Activated naive CD4-positive, alpha-beta T cell treated with anti-CD3 and anti-CD28 coated beads, Interleukin-2, amount 10 ng/mL, durations not matched to agents 7 days and 5 days (primary cell): ENCODE data around the gene FBXW11.

Experiments
- CTCF ChIA-PET: fragments of 350-600 bp; sonication (Branson Sonifier 250); formaldehyde crosslinking; loops from one replicate; lab custom pipeline; 2021; ENCODE audit warnings: antibody characterized with exemption; lab: Charles Lee
- DNase-seq: peaks from one replicate; pipeline ENCODE4 v3.0.0-alpha.2; 2020
- H3K27ac Mint-ChIP-seq: one replicate; pipeline ENCODE4 v1.8.0; 2021; ENCODE audit warnings: mild to moderate bottlenecking, moderate library complexity, mixed read lengths
- H3K27me3 Mint-ChIP-seq: one replicate; pipeline ENCODE4 v1.8.0; 2021; ENCODE audit warnings: mild to moderate bottlenecking, mixed read lengths
- H3K36me3 Mint-ChIP-seq: one replicate; pipeline ENCODE4 v1.8.0; 2021; ENCODE audit warnings: mixed read lengths
- H3K4me1 Mint-ChIP-seq: one replicate; pipeline ENCODE4 v1.8.0; 2021; ENCODE audit warnings: mixed read lengths
- H3K4me3 Mint-ChIP-seq: one replicate; pipeline ENCODE4 v1.8.0; 2021; ENCODE audit warnings: mild to moderate bottlenecking, moderate library complexity, mixed read lengths
- H3K9me3 Mint-ChIP-seq: one replicate; pipeline ENCODE4 v1.8.0; 2021; ENCODE audit warnings: mixed read lengths

FBXW11 gene

DNA sequence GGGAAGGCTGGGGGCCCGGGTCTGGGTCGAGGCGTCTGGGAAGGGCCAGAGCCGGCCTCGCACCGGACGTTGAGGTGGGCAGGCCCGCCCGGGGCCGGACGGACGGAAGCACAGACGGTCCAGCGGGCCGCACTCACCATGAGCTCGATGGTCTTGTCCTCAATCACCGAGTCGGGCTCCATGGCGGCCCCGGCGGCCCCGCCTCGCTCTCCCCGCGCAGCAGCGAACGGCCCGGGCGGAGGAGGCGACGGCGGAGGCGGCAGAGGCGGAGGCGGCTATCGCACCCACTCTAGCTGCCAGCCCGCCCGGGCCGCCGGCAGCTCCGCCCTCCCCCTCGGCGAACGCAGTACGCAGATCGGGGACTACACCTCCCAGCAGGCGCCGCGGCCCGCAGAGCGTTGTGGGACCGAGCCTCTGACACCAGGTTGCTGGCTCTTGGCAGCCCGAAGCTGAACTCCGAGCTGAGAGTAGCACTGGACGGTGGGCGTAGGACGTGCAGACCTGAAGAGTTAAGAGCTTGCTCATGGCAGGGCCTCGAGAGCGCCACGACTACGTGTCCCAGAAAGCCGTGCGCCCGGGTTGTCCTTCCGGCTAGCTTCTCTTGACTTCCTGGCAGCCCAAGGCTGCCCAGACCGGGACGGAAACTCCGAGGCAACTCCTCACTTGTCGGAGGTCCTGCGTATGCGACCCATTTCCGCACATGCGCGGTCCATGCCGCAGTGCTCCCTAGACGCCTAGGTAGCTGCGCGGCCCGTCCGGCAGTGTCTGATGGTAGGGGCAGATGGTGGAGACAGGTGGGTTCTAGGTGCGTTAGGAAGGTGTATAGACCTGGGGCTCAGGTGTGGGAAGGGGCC, at the start of gene FBXW11:
Gene FBXW11, minus strand, starts transcription at position 318 of the 854 bp plus-strand sequence. Its CDS starts 136 bp downstream, at position 182.
- H3K4me1 Mint-ChIP-seq = peaks cover 49% of the 10 kb centered on the region
- DNase-seq = peak; percentile 97
- CTCF ChIA-PET = interaction anchor here (0.6 to 3.7 kb wide), 12 partner anchors 9 to 522 kb away, joined by 3 to 29 read pairs (median 5); partner anchors contain the start of gene STK10
- peak within 1 kb of the TSS; percentile 93 for H3K27ac Mint-ChIP-seq
- peaks cover 7% of the 10 kb centered on the region for H3K36me3 Mint-ChIP-seq
- no peaks in the 10 kb centered on the region for H3K27me3 Mint-ChIP-seq
- peak within 1 kb of the TSS; percentile 87 for H3K4me3 Mint-ChIP-seq
- H3K9me3 Mint-ChIP-seq = no peaks in the 10 kb centered on the region

GRCh38 chr5:172055996-172056395, 49.6 kb upstream of the FBXW11 start:
- Mint-ChIP-seq H3K27ac (no peak overlapping the region), H3K27me3 (no peaks in the 10 kb centered on the region), H3K4me3 (no peak overlapping the region), H3K36me3 (peaks cover 76% of the 10 kb centered on the region), H3K4me1 (peaks cover 7% of the 10 kb centered on the region), H3K9me3 (no peaks in the 10 kb centered on the region)
- no peak for DNase-seq
- CTCF ChIA-PET = interaction anchor here (2.1 kb wide), 1 partner anchor 9 kb away, joined by 7 read pairs; no protein-coding TSS in a partner anchor

DNA sequence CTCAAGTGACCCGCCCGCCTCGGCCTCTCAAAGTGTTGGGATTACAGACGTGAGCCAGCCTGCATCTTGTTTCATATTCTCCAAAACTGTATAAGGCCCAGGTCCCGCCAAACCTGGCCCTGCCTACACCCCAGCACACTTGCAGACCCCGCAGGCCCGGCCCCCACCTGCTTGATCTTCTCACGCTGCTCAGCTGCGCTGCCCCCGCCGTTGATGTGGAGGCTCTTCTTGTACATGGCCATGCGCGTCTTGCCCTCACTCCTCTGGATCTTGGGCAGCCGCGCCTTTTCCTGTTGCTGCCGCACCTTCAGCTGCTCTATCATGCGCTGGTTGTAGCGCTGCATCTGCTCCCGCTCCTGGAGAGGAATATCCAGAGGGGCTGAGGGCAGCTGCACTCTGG, 49.0 kb upstream of the FBXW11 start:
- H3K4me3 Mint-ChIP-seq = no peak overlapping the region
- H3K9me3 Mint-ChIP-seq = no peaks in the 10 kb centered on the region
- H3K27ac Mint-ChIP-seq = no peak overlapping the region
- CTCF ChIA-PET = interaction anchor here (2.1 kb wide), 1 partner anchor 8 kb away, joined by 7 read pairs; no protein-coding TSS in a partner anchor
- H3K4me1 Mint-ChIP-seq = peaks cover 7% of the 10 kb centered on the region
- H3K36me3 Mint-ChIP-seq = peaks cover 76% of the 10 kb centered on the region
- no peak for DNase-seq
- no peaks in the 10 kb centered on the region for H3K27me3 Mint-ChIP-seq

DNA sequence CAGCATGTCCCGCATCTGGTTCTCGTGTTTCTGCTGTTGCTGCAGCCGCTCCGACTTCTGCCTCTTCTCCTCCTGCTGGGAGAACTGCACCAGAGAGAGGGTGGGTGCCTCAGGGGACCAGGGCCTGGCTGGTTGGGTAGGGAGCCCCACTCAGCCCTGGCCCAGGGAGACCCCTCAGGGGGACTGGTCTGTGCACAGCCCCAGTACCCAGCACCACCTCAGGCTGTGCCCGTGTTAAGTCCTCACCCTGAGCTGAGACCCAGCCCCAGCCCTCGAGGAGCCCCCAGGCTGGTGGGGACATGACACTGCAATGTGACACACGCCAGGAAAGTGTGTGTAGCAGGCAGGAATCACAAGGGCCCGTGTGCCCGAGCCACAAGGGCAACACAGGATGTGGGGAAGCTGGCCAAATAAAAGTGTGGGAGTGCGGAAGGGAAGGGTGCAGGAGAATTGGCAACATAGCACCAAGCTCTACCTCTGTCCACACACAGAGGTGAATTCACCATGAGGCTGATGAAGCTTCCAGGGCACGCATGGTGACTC, 48.2 kb upstream of the FBXW11 start:
- no peak overlapping the region for H3K4me3 Mint-ChIP-seq
- H3K36me3 Mint-ChIP-seq = peaks cover 72% of the 10 kb centered on the region
- peak overlapping the region; percentile 4 for H3K27ac Mint-ChIP-seq
- H3K9me3 Mint-ChIP-seq = no peaks in the 10 kb centered on the region
- CTCF ChIA-PET = no interaction called here
- no peaks in the 10 kb centered on the region for H3K27me3 Mint-ChIP-seq
- DNase-seq = no peak
- peaks cover 6% of the 10 kb centered on the region for H3K4me1 Mint-ChIP-seq

DNA sequence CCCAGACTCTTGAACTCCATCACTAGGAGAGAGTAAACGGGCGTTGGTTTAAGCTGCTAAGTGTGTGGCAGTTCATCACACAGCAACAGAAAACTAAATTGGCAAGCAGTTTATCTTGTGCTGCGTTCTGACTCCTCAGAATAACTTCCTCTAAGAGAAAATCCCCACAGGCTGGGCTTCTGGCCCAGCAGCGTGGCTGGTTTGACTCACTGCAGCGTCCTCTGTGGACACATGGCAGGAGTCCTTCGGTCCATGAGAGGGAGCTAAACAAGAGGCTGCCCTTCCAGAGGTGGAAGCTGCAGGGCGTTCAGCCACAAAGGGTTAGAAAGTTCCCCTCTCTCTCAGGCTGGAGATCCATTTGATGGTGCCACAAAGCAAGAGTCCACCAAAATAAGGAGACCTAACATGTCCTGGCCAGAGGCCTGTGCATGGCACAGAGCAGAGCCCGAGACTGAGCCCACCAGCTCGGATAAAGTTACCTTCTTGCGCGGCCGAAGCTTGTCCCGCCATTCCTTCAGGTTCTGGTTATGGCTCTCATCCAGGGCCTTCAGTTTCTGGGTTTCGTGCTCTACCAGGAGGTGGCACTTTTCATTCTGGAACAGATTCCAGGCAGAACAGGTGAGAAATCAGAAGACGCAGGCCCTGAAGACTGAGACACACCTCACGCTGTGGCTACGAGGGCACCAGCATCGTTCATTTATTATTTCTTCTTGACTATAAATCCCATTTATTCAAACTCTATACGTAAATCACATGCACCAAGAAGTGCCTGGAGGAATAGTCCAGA, 46.2 kb upstream of the FBXW11 start:
- Mint-ChIP-seq H3K4me1 (peaks cover 3% of the 10 kb centered on the region), H3K27ac (peak overlapping the region; percentile 37), H3K36me3 (peaks cover 73% of the 10 kb centered on the region), H3K27me3 (no peaks in the 10 kb centered on the region), H3K9me3 (no peaks in the 10 kb centered on the region), H3K4me3 (no peak overlapping the region)
- DNase-seq = no peak
- CTCF ChIA-PET = interaction anchor here (1.0 kb wide), 2 partner anchors 136 to 141 kb away, joined by 3 to 4 read pairs; partner anchors contain the start of gene STK10

DNA sequence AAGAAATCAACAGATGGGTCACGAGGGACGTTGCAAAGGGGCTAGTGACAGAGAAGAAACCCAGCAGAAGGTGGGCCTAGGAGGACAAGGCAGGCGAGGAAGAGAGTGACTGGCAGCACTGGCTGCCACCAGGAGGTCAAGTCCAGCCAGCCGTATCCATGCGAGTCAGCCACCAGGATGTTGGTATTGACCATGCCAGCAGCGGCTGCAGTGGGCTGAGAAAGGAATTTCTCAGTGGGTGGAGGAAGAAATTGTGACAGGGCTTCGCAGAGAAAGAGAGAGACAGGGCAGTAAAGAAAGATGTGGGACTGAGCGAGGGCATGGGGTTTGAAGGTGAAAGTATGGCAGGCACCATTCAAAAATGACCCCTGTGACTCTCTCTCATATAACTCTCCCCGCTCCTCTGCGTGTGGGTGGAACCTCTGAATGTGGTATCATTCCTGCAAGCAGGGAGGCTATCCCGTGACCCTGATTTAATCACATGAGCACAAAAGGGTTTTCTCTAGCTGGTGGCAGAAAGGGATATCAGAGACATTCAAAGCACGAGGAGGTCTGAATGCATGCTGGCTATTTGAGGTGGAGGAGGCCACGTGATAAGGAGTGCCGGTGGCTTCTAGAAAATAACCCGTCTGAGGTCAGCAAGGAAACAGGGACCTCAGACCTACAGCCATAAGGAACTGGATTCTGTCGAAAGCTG, 45.4 kb upstream of the FBXW11 start:
- H3K4me1 Mint-ChIP-seq = peaks cover 3% of the 10 kb centered on the region
- DNase-seq = no peak
- peaks cover 75% of the 10 kb centered on the region for H3K36me3 Mint-ChIP-seq
- H3K27me3 Mint-ChIP-seq = no peaks in the 10 kb centered on the region
- CTCF ChIA-PET = interaction anchor here (1.0 kb wide), 1 partner anchor 140 kb away, joined by 4 read pairs; no protein-coding TSS in a partner anchor
- H3K27ac Mint-ChIP-seq = peak overlapping the region; percentile 5
- H3K4me3 Mint-ChIP-seq = no peak overlapping the region
- no peaks in the 10 kb centered on the region for H3K9me3 Mint-ChIP-seq

DNA sequence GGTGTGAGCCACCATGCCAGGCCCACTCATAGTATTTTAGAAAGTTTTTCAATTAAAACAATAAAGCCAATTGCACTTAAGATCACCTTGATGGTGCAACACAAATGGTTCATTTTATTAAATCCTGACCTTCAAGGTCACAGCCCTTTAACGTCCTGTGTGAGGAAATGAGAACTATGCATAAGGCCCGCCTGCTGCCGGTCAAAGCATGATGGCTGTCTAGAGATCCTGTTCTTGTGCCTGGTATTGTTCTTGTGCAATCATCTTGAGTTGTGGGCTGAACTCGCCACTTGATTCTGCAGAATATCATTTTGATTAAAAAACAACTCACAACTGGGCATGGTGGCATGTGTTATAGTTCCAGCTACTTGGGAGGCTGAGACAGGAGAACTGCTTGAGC, 43.6 kb upstream of the FBXW11 start:
- no peak for DNase-seq
- Mint-ChIP-seq H3K9me3 (no peaks in the 10 kb centered on the region), H3K4me3 (no peak overlapping the region), H3K27me3 (no peaks in the 10 kb centered on the region), H3K4me1 (no peaks in the 10 kb centered on the region), H3K27ac (peak overlapping the region; percentile 37), H3K36me3 (peaks cover 69% of the 10 kb centered on the region)
- CTCF ChIA-PET = interaction anchor here (0.6 to 1.0 kb wide), 2 partner anchors 9 to 78 kb away, joined by 3 read pairs; no protein-coding TSS in a partner anchor

DNA sequence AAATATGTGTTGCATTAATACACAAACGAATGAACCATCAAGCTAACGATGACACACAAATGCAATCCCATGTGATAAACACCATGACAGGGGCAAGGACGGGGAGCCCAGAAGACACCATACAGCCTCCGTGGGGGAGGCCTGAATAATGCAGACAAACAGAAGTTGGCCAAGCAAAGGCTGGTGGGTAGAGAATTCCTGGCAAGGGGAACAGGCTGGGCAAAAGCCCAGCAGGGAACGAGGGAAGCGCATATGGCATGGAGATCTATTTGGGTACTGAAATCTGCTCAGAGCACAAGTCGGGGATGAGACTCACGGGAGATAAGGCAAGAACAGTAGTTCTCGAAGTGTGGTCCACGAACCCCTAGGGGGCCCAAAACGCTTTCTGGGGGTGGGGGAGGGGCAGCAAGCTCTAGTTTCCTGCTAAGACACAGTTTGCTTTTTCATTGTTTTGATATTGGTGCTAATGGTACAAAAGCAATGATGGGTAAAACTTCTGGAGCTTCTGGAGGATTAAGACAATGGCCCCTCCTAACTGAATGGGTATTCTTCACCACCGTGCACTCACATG, 42.9 kb upstream of the FBXW11 start:
- H3K36me3 Mint-ChIP-seq = peaks cover 76% of the 10 kb centered on the region
- H3K4me1 Mint-ChIP-seq = no peaks in the 10 kb centered on the region
- H3K27me3 Mint-ChIP-seq = no peaks in the 10 kb centered on the region
- no peaks in the 10 kb centered on the region for H3K9me3 Mint-ChIP-seq
- no peak overlapping the region for H3K27ac Mint-ChIP-seq
- CTCF ChIA-PET = interaction anchor here (0.6 to 2.6 kb wide), 3 partner anchors 9 to 596 kb away, joined by 3 to 9 read pairs (median 3); no protein-coding TSS in a partner anchor
- H3K4me3 Mint-ChIP-seq = no peak overlapping the region
- no peak for DNase-seq

DNA sequence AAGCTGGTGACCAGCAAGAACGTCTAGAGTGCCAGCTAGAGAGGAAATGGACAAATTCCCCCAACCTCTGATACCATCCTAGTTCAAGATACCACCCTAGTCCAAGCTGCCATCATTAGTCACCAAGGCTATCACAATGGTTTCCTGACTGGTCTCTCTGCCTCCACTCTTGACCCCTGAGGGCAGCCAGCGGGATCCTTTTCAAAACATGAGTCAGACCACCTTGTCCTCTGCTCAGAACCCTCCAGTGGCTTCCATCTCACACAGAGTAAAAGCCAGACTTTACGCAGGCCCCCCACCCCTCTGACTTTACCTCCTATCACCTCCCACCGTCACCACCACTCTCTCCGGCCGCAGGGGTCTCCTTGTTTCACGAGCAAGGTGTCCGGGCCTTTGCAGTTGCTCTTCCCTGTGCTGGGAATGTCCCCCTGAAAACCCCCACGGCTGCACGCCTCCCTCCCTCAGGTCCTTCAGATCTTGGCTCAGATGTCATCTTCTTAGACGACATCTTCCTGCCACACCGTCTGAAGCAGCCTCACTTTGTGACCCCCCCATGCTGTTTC, 42.2 kb upstream of the FBXW11 start:
- Mint-ChIP-seq H3K36me3 (peaks cover 77% of the 10 kb centered on the region), H3K27ac (peak overlapping the region; percentile 82), H3K4me3 (no peak overlapping the region), H3K9me3 (no peaks in the 10 kb centered on the region), H3K27me3 (no peaks in the 10 kb centered on the region), H3K4me1 (no peaks in the 10 kb centered on the region)
- no peak for DNase-seq
- CTCF ChIA-PET = interaction anchor here (2.6 kb wide), 1 partner anchor 11 kb away, joined by 9 read pairs; no protein-coding TSS in a partner anchor

- Mint-ChIP-seq H3K9me3 (no peaks in the 10 kb centered on the region), H3K4me3 (no peak overlapping the region), H3K27ac (peak overlapping the region; percentile 11), H3K4me1 (no peaks in the 10 kb centered on the region), H3K27me3 (no peaks in the 10 kb centered on the region), H3K36me3 (peaks cover 77% of the 10 kb centered on the region)
- CTCF ChIA-PET = interaction anchor here (0.8 to 2.6 kb wide), 2 partner anchors 9 to 12 kb away, joined by 3 to 9 read pairs; no protein-coding TSS in a partner anchor
- no peak for DNase-seq
Measured at GRCh38 chr5:172048170-172048422, 41.7 kb upstream of the FBXW11 start.

GRCh38 chr5:172046593-172046992, 40.2 kb upstream of the FBXW11 start:
- H3K36me3 Mint-ChIP-seq = peaks cover 68% of the 10 kb centered on the region
- H3K27ac Mint-ChIP-seq = no peak overlapping the region
- no peak overlapping the region for H3K4me3 Mint-ChIP-seq
- CTCF ChIA-PET = interaction anchor here (0.6 to 2.6 kb wide), 3 partner anchors 10 to 51 kb away, joined by 4 to 9 read pairs (median 7); no protein-coding TSS in a partner anchor
- H3K27me3 Mint-ChIP-seq = no peaks in the 10 kb centered on the region
- no peaks in the 10 kb centered on the region for H3K4me1 Mint-ChIP-seq
- no peak for DNase-seq
- H3K9me3 Mint-ChIP-seq = no peaks in the 10 kb centered on the region

DNA sequence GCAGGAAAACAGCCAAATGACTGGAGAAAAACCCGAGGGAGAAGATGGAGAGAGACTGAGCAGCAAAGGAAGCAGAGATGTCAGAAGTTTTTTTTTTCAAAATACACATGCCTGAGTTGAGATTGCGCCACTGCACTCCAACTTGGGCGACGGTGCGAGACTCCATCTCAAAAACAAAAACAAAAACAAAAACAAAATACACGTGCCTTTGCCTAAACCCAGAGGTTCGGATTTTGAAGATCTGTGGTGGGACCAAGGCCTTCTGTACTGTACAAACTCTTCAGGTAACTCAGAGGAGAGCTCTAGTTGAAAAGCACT, 38.8 kb upstream of the FBXW11 start:
- Mint-ChIP-seq H3K27ac (peak overlapping the region; percentile 37), H3K4me1 (no peaks in the 10 kb centered on the region), H3K27me3 (no peaks in the 10 kb centered on the region), H3K36me3 (peaks cover 58% of the 10 kb centered on the region), H3K9me3 (no peaks in the 10 kb centered on the region), H3K4me3 (no peak overlapping the region)
- no peak for DNase-seq
- CTCF ChIA-PET = interaction anchor here (1.3 kb wide), 1 partner anchor 134 kb away, joined by 3 read pairs; no protein-coding TSS in a partner anchor
